Right cardiac atrium (tissue), 5 donors: ENCODE results near the gene USP1. TPM values are rescaled to one million over a fixed set of nuclear protein-coding genes. Genes with fewer than 3 reads are reported as not detected.

Source experiments
- ATAC-seq, 2 donors: fragments of 200-7000 bp; cut with Tn5 transposase; one replicate each; pipeline versions ENCODE4 v1.8.0 to v1.9.1; 2020; ENCODE audit warnings: moderate library complexity in 2 of 2, mild to moderate bottlenecking in 1 of 2
- DNase-seq, 3 donors: peaks; one replicate each; pipeline ENCODE4 v3.0.0-alpha.2; 2020
- H3K27ac ChIP-seq: one replicate; pipeline ENCODE4 v1.5.1; 2013; ENCODE audit warnings: mild to moderate bottlenecking, low read length, control low read depth, moderate library complexity
- H3K27me3 ChIP-seq: one replicate; pipeline ENCODE4 v1.6.1; 2013; ENCODE audit not compliant: control insufficient read depth, insufficient read depth
- H3K4me1 ChIP-seq: one replicate; pipeline ENCODE4 v1.6.1; 2013; ENCODE audit warnings: low read length; ENCODE audit not compliant: control insufficient read depth, insufficient read depth
- H3K4me3 ChIP-seq: one replicate; pipeline ENCODE4 v1.5.1; 2013; ENCODE audit warnings: low read length, control low read depth
- H3K9me3 ChIP-seq: one replicate; pipeline ENCODE4 v1.6.1; 2013; ENCODE audit warnings: low read length; ENCODE audit not compliant: control insufficient read depth
- WGBS: extraction: QIAGEN DNeasy Blood & Tissue Kit; methylation state at CpG from one replicate; pipeline ENCODE4 v1.1.7; 2013; 5-methylcytosine and 5-hydroxymethylcytosine counted together
- intact Hi-C, 4 donors: fragments of 100-400 bp; cut with DNase I; formaldehyde crosslinking; loops; one replicate each; pipeline versions ENCODE4 v1.11.0 to v1.14.0; 2022 to 2023
- polyA plus RNA-seq: library from polyadenylated mRNA; stranded (reverse); fragments of 200-250 nt; gene quantifications from one replicate; pipeline ENCODE4 v1.2.3, GENCODE V29; 2013
- total RNA-seq, 4 donors: library from RNA; stranded (reverse); fragmentation: NEBNext Ultra II Directional; extraction: Animal tissue kit (Norgen Biotek cat#: 25700); gene quantifications; one replicate each; pipeline ENCODE4 v1.2.1, GENCODE V29; 2021
- donor health status: healthy with polysubstance abuse.
- donor health status: DM: no; HTN: yes; CAD: no.
- donor health status: DM: no; HTN: no; CAD: no.
- donor health status: DM: no; HTN: yes; CAD: no; lungs with severe emphysema.
- donor health status: DM: yes; HTN: yes; CAD: no.

USP1 gene
- total and polyA plus RNA-seq, 5 donors, result 7.3 to 17.8 (median 17.0) TPM

GRCh38 chr1:62444701-62445100, 7.9 kb downstream of the USP1 start:
- no peaks in the 10 kb centered on the region for H3K9me3 ChIP-seq
- no peak for DNase-seq
- intact Hi-C loops, result no loop called here
- no peak for ATAC-seq
- 84% methylated on average over 1 of the region's 1 CpG for WGBS
- no peaks in the 10 kb centered on the region for H3K4me1 ChIP-seq
- H3K4me3 ChIP-seq, result no peak overlapping the region
- H3K27ac ChIP-seq, result no peak overlapping the region
- no peaks in the 10 kb centered on the region for H3K27me3 ChIP-seq

- intact Hi-C loops, result no loop called here
- no peak for ATAC-seq
- Histone ChIP-seq H3K4me1 (no peaks in the 10 kb centered on the region), H3K27ac (no peak overlapping the region), H3K4me3 (no peak overlapping the region), H3K9me3 (no peaks in the 10 kb centered on the region), H3K27me3 (no peaks in the 10 kb centered on the region)
- 92% methylated on average over 3 of the region's 3 CpGs for WGBS
- DNase-seq, result no peak
These were observed 11.5 kb downstream of the USP1 start for GRCh38 chr1:62448221-62448933.

- Histone ChIP-seq H3K4me3 (no peak overlapping the region), H3K4me1 (no peaks in the 10 kb centered on the region), H3K9me3 (no peaks in the 10 kb centered on the region), H3K27ac (no peak overlapping the region), H3K27me3 (no peaks in the 10 kb centered on the region)
- intact Hi-C loops, result no loop called here
- DNase-seq, result no peak
- no peak for ATAC-seq
- 83% methylated on average over 2 of the region's 2 CpGs for WGBS
These were observed 13.5 kb downstream of the USP1 start for GRCh38 chr1:62450301-62450700.

GRCh38 chr1:62452951-62453350, 16.1 kb downstream of the USP1 start:
- Histone ChIP-seq H3K9me3 (no peaks in the 10 kb centered on the region), H3K4me1 (no peaks in the 10 kb centered on the region), H3K4me3 (no peak overlapping the region), H3K27me3 (no peaks in the 10 kb centered on the region), H3K27ac (no peak overlapping the region)
- intact Hi-C loops, result no loop called here
- no peak for ATAC-seq
- WGBS, result 95% methylated on average over 1 of the region's 1 CpG
- no peak for DNase-seq

- Histone ChIP-seq H3K4me3 (no peak overlapping the region), H3K27ac (no peak overlapping the region), H3K27me3 (no peaks in the 10 kb centered on the region), H3K9me3 (no peaks in the 10 kb centered on the region), H3K4me1 (no peaks in the 10 kb centered on the region)
- DNase-seq, result no peak
- ATAC-seq, result no peak
- WGBS, result 75% methylated on average over 7 of the region's 7 CpGs
- intact Hi-C loops, result no loop called here
These were observed 21.1 kb downstream of the USP1 start for GRCh38 chr1:62457955-62458354.

GRCh38 chr1:62462370-62462769, 25.5 kb downstream of the USP1 start:
- no peaks in the 10 kb centered on the region for H3K4me1 ChIP-seq
- no peak overlapping the region for H3K4me3 ChIP-seq
- intact Hi-C loops, result no loop called here
- no peaks in the 10 kb centered on the region for H3K27me3 ChIP-seq
- WGBS, result 94% methylated on average over 3 of the region's 3 CpGs
- no peak for DNase-seq
- ATAC-seq, result no peak
- no peak overlapping the region for H3K27ac ChIP-seq
- no peaks in the 10 kb centered on the region for H3K9me3 ChIP-seq

- DNase-seq, result no peak
- no peaks in the 10 kb centered on the region for H3K9me3 ChIP-seq
- intact Hi-C loops, result no loop called here
- H3K4me1 ChIP-seq, result no peaks in the 10 kb centered on the region
- no peak overlapping the region for H3K27ac ChIP-seq
- ATAC-seq, result no peak
- no peaks in the 10 kb centered on the region for H3K27me3 ChIP-seq
- no peak overlapping the region for H3K4me3 ChIP-seq
These were observed 30.2 kb downstream of the USP1 start for GRCh38 chr1:62467092-62467491.

- H3K27me3 ChIP-seq, result no peaks in the 10 kb centered on the region
- intact Hi-C loops, result no loop called here
- 81% methylated on average over 3 of the region's 3 CpGs for WGBS
- H3K9me3 ChIP-seq, result no peaks in the 10 kb centered on the region
- DNase-seq (no peak), ATAC-seq (no peak)
- no peak overlapping the region for H3K27ac ChIP-seq
- H3K4me3 ChIP-seq, result no peak overlapping the region
- no peaks in the 10 kb centered on the region for H3K4me1 ChIP-seq
These were observed 39.8 kb downstream of the USP1 start for GRCh38 chr1:62476525-62477219.

- Histone ChIP-seq H3K9me3 (no peaks in the 10 kb centered on the region), H3K27ac (no peak overlapping the region), H3K4me1 (no peaks in the 10 kb centered on the region), H3K4me3 (no peak overlapping the region), H3K27me3 (no peaks in the 10 kb centered on the region)
- WGBS, result 84% methylated on average over 3 of the region's 3 CpGs
- DNase-seq (no peak), ATAC-seq (no peak)
- intact Hi-C loops, result no loop called here
These were observed 44.8 kb downstream of the USP1 start for GRCh38 chr1:62481681-62482080.

- H3K4me1 ChIP-seq, result no peaks in the 10 kb centered on the region
- no peak overlapping the region for H3K4me3 ChIP-seq
- intact Hi-C loops, result no loop called here
- 89% methylated on average over 5 of the region's 5 CpGs for WGBS
- DNase-seq (no peak), ATAC-seq (no peak)
- H3K27me3 ChIP-seq, result no peaks in the 10 kb centered on the region
- H3K27ac ChIP-seq, result no peak overlapping the region
- H3K9me3 ChIP-seq, result no peaks in the 10 kb centered on the region
These were observed 48.1 kb downstream of the USP1 start for GRCh38 chr1:62484824-62485468.

- intact Hi-C loops, result no loop called here
- WGBS, result 87% methylated on average over 2 of the region's 2 CpGs
- H3K9me3 ChIP-seq, result no peaks in the 10 kb centered on the region
- H3K27me3 ChIP-seq, result no peaks in the 10 kb centered on the region
- no peak overlapping the region for H3K27ac ChIP-seq
- ATAC-seq, result no peak
- no peaks in the 10 kb centered on the region for H3K4me1 ChIP-seq
- no peak for DNase-seq
- H3K4me3 ChIP-seq, result no peak overlapping the region
These were observed 51.1 kb downstream of the USP1 start for GRCh38 chr1:62487956-62488355.
